Measurements from ENCODE around the gene TMC8. TPM values are rescaled to one million over a fixed set of nuclear protein-coding genes. Genes with fewer than 3 reads are reported as not detected.

TMC8 gene
- total RNA-seq, 1 experiment from 2014 or later = not detected

- no peak for DNase-seq
- no peaks in the 10 kb centered on the region for H3K9me3 ChIP-seq
- TF ChIP-seq, protein P1, sequence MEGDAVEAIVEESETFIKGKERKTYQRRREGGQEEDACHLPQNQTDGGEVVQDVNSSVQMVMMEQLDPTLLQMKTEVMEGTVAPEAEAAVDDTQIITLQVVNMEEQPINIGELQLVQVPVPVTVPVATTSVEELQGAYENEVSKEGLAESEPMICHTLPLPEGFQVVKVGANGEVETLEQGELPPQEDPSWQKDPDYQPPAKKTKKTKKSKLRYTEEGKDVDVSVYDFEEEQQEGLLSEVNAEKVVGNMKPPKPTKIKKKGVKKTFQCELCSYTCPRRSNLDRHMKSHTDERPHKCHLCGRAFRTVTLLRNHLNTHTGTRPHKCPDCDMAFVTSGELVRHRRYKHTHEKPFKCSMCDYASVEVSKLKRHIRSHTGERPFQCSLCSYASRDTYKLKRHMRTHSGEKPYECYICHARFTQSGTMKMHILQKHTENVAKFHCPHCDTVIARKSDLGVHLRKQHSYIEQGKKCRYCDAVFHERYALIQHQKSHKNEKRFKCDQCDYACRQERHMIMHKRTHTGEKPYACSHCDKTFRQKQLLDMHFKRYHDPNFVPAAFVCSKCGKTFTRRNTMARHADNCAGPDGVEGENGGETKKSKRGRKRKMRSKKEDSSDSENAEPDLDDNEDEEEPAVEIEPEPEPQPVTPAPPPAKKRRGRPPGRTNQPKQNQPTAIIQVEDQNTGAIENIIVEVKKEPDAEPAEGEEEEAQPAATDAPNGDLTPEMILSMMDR (IDR thresholded peaks at IDR 0.05; ENCODE audit: insufficient read depth in 1 of 2, low read depth in 1 of 2, low read length in 1 of 2, severe bottlenecking in 1 of 2, unreplicated experiment in 1 of 2) = no peak
- H3K4me1 ChIP-seq = peaks cover 40% of the 10 kb centered on the region
- ChIA-PET CTCF (interaction anchor here (0.6 to 0.9 kb wide), 4 partner anchors 10 to 1531 kb away, joined by 3 to 5 read pairs (median 4); partner anchors contain the start of gene TMC6), POLR2A (interaction anchor here (0.5 kb wide), 1 partner anchor 9 kb away, joined by 4 read pairs; no protein-coding TSS in a partner anchor)
- H3K4me1 Mint-ChIP-seq (ENCODE audit: low read depth, unreplicated experiment) = peaks cover 5% of the 10 kb centered on the region
- intact Hi-C loops (cut with micrococcal nuclease; ENCODE audit: unreplicated experiment) = no loop called here
- no peak overlapping the region for H3K27ac Mint-ChIP-seq (ENCODE audit: unreplicated experiment)
- no peak overlapping the region for H3K4me3 ChIP-seq (ENCODE audit: low read depth, low read length)
- H3K27me3 ChIP-seq (replicated peaks; ENCODE audit: control insufficient read depth, insufficient read depth, low read length) = no peaks in the 10 kb centered on the region
- H3K9me3 Mint-ChIP-seq (ENCODE audit: unreplicated experiment) = no peaks in the 10 kb centered on the region
- H3K36me3 ChIP-seq (ENCODE audit: control insufficient read depth, insufficient read depth, low read length) = no peaks in the 10 kb centered on the region
- H3K4me3 Mint-ChIP-seq (ENCODE audit: unreplicated experiment) = no peak overlapping the region
- BruUV-seq (replicated peaks) = no TSS peak
- H3K36me3 Mint-ChIP-seq (ENCODE audit: insufficient read depth, unreplicated experiment) = peaks cover 8% of the 10 kb centered on the region
- H3K27me3 Mint-ChIP-seq (ENCODE audit: insufficient read depth, unreplicated experiment) = no peaks in the 10 kb centered on the region
Measured at GRCh38 chr17:78142119-78142861, 11.7 kb downstream of the TMC8 start.

DNA sequence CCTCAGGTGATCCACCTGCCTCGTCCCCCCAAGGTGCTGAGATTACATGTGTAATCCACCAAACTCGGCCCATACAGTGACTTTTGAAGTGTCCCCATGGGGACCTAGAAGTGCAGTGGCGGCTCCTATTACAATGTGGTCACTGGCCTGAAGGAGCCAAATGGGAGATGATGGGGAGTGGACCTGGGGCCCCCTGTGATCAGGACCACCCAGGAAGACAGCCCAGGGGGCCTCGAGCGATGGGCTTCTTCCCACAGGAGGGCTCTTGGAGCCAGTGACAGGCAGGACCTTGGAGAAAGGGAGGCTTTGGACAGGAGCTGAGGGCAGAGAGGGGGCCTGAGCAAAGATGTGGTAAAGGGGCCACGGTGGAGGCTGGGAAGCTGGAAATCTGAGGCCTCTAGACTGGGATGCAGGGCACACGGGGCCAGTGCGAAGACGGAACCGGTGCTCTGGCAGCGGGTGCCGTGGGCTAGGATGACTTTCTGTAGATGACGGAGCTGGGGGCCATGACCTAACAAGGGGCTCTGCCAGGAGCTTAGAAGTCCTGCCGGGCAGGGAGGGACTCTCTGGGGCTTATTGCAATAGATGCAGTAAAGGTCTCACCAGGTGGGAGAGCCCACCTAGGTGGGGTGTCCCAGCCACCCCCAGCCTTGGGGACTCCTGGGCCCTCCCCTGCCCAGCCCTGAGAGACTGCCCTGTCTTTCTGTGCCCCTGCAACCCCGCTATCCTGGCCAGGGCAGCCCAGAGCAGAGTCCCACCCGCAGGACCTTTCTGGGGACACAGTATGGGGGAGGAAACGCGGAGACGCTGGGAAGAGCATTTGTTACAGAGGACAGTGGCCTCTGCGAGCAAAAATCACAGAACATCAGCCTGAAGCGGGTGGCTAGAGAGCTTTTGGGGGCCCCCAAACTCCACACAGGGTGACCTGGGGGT lies 12.9 kb downstream of the TMC8 start:
- Mint-ChIP-seq H3K9me3 (ENCODE audit: unreplicated experiment) (no peaks in the 10 kb centered on the region), H3K27ac (ENCODE audit: unreplicated experiment) (peak overlapping the region; percentile 15), H3K36me3 (ENCODE audit: insufficient read depth, unreplicated experiment) (peaks cover 8% of the 10 kb centered on the region), H3K27me3 (ENCODE audit: insufficient read depth, unreplicated experiment) (no peaks in the 10 kb centered on the region), H3K4me3 (ENCODE audit: unreplicated experiment) (no peak overlapping the region), H3K4me1 (ENCODE audit: low read depth, unreplicated experiment) (peaks cover 7% of the 10 kb centered on the region)
- TF ChIP-seq, protein P1 (IDR thresholded peaks at IDR 0.05; ENCODE audit: insufficient read depth in 1 of 2, low read depth in 1 of 2, low read length in 1 of 2, severe bottlenecking in 1 of 2, unreplicated experiment in 1 of 2) = no peak
- H3K27me3 ChIP-seq (replicated peaks; ENCODE audit: control insufficient read depth, insufficient read depth, low read length) = no peaks in the 10 kb centered on the region
- DNase-seq = no peak
- CTCF ChIA-PET = interaction anchor here (0.6 kb wide), 1 partner anchor 121 kb away, joined by 3 read pairs; no protein-coding TSS in a partner anchor
- no peaks in the 10 kb centered on the region for H3K9me3 ChIP-seq
- intact Hi-C loops (cut with micrococcal nuclease; ENCODE audit: unreplicated experiment) = no loop called here
- peaks cover 48% of the 10 kb centered on the region for H3K4me1 ChIP-seq
- H3K36me3 ChIP-seq (ENCODE audit: control insufficient read depth, insufficient read depth, low read length) = no peaks in the 10 kb centered on the region
- no peak overlapping the region for H3K4me3 ChIP-seq (ENCODE audit: low read depth, low read length)
- POLR2A ChIA-PET = no interaction called here
- BruUV-seq (replicated peaks) = no TSS peak

- intact Hi-C loops (cut with micrococcal nuclease; ENCODE audit: unreplicated experiment) = no loop called here
- TF ChIP-seq, protein P1 (IDR thresholded peaks at IDR 0.05; ENCODE audit: insufficient read depth in 1 of 2, low read depth in 1 of 2, low read length in 1 of 2, severe bottlenecking in 1 of 2, unreplicated experiment in 1 of 2) = no peak
- BruUV-seq (replicated peaks) = no TSS peak
- Histone ChIP-seq H3K4me1 (peaks cover 52% of the 10 kb centered on the region), H3K36me3 (ENCODE audit: control insufficient read depth, insufficient read depth, low read length) (no peaks in the 10 kb centered on the region), H3K9me3 (no peaks in the 10 kb centered on the region), H3K4me3 (ENCODE audit: low read depth, low read length) (no peak overlapping the region), H3K27me3 (replicated peaks; ENCODE audit: control insufficient read depth, insufficient read depth, low read length) (no peaks in the 10 kb centered on the region)
- Mint-ChIP-seq H3K27me3 (ENCODE audit: insufficient read depth, unreplicated experiment) (no peaks in the 10 kb centered on the region), H3K36me3 (ENCODE audit: insufficient read depth, unreplicated experiment) (peaks cover 8% of the 10 kb centered on the region), H3K9me3 (ENCODE audit: unreplicated experiment) (no peaks in the 10 kb centered on the region), H3K4me1 (ENCODE audit: low read depth, unreplicated experiment) (peaks cover 12% of the 10 kb centered on the region), H3K27ac (ENCODE audit: unreplicated experiment) (peak overlapping the region; percentile 15), H3K4me3 (ENCODE audit: unreplicated experiment) (no peak overlapping the region)
- ChIA-PET CTCF (no interaction called here), POLR2A (no interaction called here)
- DNase-seq = no peak
Measured at GRCh38 chr17:78144147-78144719, 13.7 kb downstream of the TMC8 start.

Data from Caco-2 (cell line).